Common myeloid progenitor, CD34-positive (primary cell): ENCODE results near the gene ZNF808. TPM values are rescaled to one million over a fixed set of nuclear protein-coding genes. Genes with fewer than 3 reads are reported as not detected.
"Not testable (repeated sequence)": the region's sequence is repeated elsewhere in the genome, so short reads cannot be mapped to it uniquely, and the experiment has no call there.

Source experiments
- CTCF ChIA-PET: fragments of 350-600 bp; sonication (Branson Sonifier 250); formaldehyde crosslinking; loops from one replicate; lab custom pipeline; 2021; ENCODE audit warnings: antibody characterized with exemption; lab: Charles Lee
- POLR2A ChIA-PET: fragments of 350-600 bp; sonication (Branson Sonifier 250); formaldehyde crosslinking; loops from one replicate; lab custom pipeline; 2021; ENCODE audit warnings: antibody characterized with exemption; lab: Charles Lee
- DNase-seq, 3 donors: peaks; one replicate each; pipeline versions ENCODE4 v3.0.0 to v3.0.0-alpha.2; 2013
- H3K27ac ChIP-seq, 2 experiments: 1 replicate in 1 of 2; 2 replicates in 1 of 2; pipeline ENCODE4 v1.7.0; 2013; ENCODE audit warnings: inconsistent platforms in 2 of 2, low read length in 2 of 2, mild to moderate bottlenecking in 2 of 2, low read depth in 1 of 2, moderate library complexity in 1 of 2; ENCODE audit not compliant: severe bottlenecking in 2 of 2, insufficient read depth in 1 of 2, poor library complexity in 1 of 2
- H3K27me3 ChIP-seq, 5 experiments: replicated peaks in 2 of 5; 1 replicate in 3 of 5; 2 replicates in 2 of 5; pipeline versions ENCODE4 v1.6.1 to v1.7.0; 2013; ENCODE audit warnings: low read length in 4 of 5, mild to moderate bottlenecking in 2 of 5, moderate library complexity in 2 of 5, inconsistent platforms in 1 of 5; ENCODE audit not compliant: insufficient read depth in 5 of 5, control insufficient read depth in 4 of 5
- H3K36me3 ChIP-seq, 4 experiments: 1 replicate in 2 of 4; 2 replicates in 2 of 4; pipeline versions ENCODE4 v1.6.1 to v1.7.0; 2013; ENCODE audit warnings: low read length in 3 of 4, control low read depth in 1 of 4, mild to moderate bottlenecking in 1 of 4; ENCODE audit not compliant: control insufficient read depth in 4 of 4, insufficient read depth in 4 of 4
- H3K4me1 ChIP-seq, 4 experiments: 1 replicate in 3 of 4; 2 replicates in 1 of 4; pipeline versions ENCODE4 v1.6.1 to v1.7.1; 2013; ENCODE audit warnings: low read length in 3 of 4, mild to moderate bottlenecking in 3 of 4, control low read depth in 1 of 4, inconsistent platforms in 1 of 4, moderate library complexity in 1 of 4; ENCODE audit not compliant: control insufficient read depth in 4 of 4, insufficient read depth in 4 of 4; ENCODE audit errors: control extremely low read depth in 1 of 4
- H3K4me3 ChIP-seq, 7 experiments: 1 replicate in 4 of 7; 2 replicates in 3 of 7; pipeline versions ENCODE4 v1.5.1 to v1.7.0; 2013; ENCODE audit warnings: mild to moderate bottlenecking in 7 of 7, low read length in 6 of 7, moderate library complexity in 6 of 7, inconsistent platforms in 2 of 7, low read depth in 2 of 7, control low read depth in 1 of 7; ENCODE audit not compliant: insufficient read depth in 4 of 7, control insufficient read depth in 1 of 7; ENCODE audit errors: extremely low read depth in 1 of 7
- H3K9me3 ChIP-seq, 5 experiments: 1 replicate in 4 of 5; 2 replicates in 1 of 5; pipeline versions ENCODE4 v1.6.1 to v1.7.1; 2013; ENCODE audit warnings: low read length in 4 of 5, mild to moderate bottlenecking in 2 of 5, inconsistent platforms in 1 of 5, low read depth in 1 of 5, moderate library complexity in 1 of 5; ENCODE audit not compliant: control insufficient read depth in 4 of 5, insufficient read depth in 2 of 5; ENCODE audit errors: control extremely low read depth in 1 of 5
- WGBS: methylation state at CpG from one replicate; pipeline ENCODE4 v1.1.5; 2013; ENCODE audit not compliant: insufficient coverage; 5-methylcytosine and 5-hydroxymethylcytosine counted together
- polyA plus RNA-seq: library from polyadenylated mRNA; unstranded; fragments of 120-200 nt; gene quantifications from one replicate; pipeline ENCODE4 v1.2.1, GENCODE V29; 2013

ZNF808 gene
- polyA plus RNA-seq = 14.2 TPM

DNA sequence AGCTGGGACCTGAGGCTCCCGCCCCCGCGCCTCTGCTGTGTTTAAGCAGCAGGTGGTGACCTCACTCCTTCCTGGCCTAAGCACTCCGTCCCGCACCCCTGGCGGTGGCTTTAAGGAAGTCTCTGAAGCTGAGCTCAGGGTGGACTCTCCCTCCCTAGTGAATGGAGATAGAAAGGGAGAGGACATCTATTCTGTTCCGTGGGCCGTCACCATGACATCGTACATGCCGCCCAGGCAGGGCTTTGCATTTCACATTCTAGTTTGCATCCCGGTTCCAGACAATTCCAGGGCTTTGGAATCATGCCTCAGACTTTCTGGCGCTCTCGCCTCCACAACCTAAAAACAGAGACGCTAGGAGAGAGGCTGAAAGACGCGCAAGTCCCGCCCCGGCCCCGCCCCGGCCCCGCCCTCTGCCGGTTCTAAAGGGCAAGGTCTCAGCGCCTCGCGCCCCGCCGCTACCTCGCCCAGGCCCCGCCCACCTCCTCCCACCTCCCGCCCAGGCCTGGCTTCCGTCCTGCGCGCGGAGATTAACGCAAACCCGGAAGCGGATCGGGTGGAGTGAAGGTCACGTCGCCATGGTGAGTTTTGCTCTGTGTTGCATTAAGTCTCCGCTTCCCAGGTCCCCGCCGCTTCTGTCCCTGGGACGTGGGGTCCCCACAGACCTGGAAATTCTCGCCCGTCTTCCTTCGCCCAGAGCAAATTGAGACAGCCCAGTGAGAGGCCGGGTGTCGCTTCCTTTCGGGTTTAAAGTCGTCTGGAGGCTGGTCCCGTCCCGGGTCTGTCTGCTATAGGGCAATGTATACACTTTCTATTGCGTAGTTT lies at the start of gene ZNF808:
Gene ZNF808, plus strand, starts transcription at position 535 of the 822 bp plus-strand sequence. CDS start 15,617 bp downstream, outside the sequence.
- DNase-seq = peak; percentile 97 to 99 (median 99)
- H3K36me3 ChIP-seq = no peaks in the 10 kb centered on the region
- H3K27ac ChIP-seq = peak within 1 kb of the TSS; percentile 94 to 98
- H3K4me1 ChIP-seq = peaks cover 4 to 15% (median 11%) of the 10 kb centered on the region in 4 experiments
- CTCF ChIA-PET = interaction anchor here (0.9 to 1.2 kb wide), 2 partner anchors 73 to 76 kb away, joined by 3 read pairs; no protein-coding TSS in a partner anchor
- POLR2A ChIA-PET = interaction anchor here (0.5 to 0.6 kb wide), 2 partner anchors 73 to 599 kb away, joined by 3 read pairs; no protein-coding TSS in a partner anchor
- peaks cover 0 to 13% (median 4%) of the 10 kb centered on the region in 5 experiments for H3K9me3 ChIP-seq
- no peaks in the 10 kb centered on the region for H3K27me3 ChIP-seq
- 0% methylated on average over 34 of the region's 54 CpGs for WGBS
- peak within 1 kb of the TSS; percentile 77 to 97 (median 89) for H3K4me3 ChIP-seq

DNA sequence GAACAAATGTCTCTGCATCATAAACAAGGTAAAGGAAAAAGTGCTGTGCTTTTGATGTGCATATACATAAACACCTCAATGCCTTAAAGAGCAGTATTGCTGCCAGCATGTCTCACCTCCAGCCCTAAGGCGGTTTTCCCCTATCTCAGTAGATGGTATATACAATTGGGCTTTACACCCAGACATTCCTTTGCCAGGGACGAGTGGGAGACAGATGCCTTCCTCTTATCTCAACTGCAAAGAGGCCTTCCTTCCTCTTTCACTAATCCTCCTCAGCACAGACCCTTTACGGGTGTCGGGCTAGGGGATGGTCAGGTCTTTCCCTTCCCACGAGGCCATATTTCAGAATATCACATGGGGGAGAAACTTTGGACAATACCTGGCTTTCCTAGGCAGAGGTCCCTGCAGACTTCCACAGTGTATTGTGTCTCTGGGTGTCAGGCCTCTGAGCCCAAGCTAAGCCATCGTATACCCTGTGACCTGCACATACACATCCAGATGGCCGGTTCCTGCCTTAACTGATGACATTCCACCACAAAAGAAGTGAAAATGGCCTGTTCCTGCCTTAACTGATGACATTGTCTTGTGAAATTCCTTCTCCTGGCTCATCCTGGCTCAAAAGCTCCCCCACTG lies 43.2 kb upstream of the ZNF808 start:
- POLR2A ChIA-PET, H3K4me1 ChIP-seq, H3K27ac ChIP-seq, H3K27me3 ChIP-seq, DNase-seq, CTCF ChIA-PET, H3K36me3 ChIP-seq, H3K4me3 ChIP-seq: not testable (repeated sequence)
- peaks cover 0 to 51% (median 43%) of the 10 kb centered on the region in 5 experiments for H3K9me3 ChIP-seq
- 69% methylated on average over 2 of the region's 7 CpGs for WGBS

DNA sequence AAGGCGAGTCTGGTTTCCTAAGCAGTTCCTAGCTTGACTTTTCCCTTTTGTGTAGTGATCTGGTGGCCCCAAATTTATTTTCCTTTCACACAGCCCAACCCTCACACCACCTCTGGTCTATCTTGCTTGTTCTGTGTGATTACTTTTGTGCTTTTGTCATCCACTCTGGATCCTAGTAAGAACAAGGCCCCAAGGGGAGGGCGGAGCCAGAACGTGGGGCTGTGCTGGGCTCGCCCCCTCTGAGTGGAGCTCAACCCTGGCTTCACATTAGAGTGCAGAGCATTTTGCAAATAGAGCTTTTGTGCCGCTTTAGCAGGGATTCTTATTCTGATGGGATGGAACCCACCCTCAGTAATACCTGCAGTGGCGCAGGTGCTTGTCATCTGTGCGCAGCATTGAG lies 42.4 kb upstream of the ZNF808 start:
- H3K27me3 ChIP-seq, H3K27ac ChIP-seq, H3K4me3 ChIP-seq, CTCF ChIA-PET, H3K4me1 ChIP-seq, H3K36me3 ChIP-seq, DNase-seq, POLR2A ChIA-PET: not testable (repeated sequence)
- WGBS = 56% methylated on average over 3 of the region's 7 CpGs
- peaks cover 0 to 49% (median 42%) of the 10 kb centered on the region in 5 experiments for H3K9me3 ChIP-seq

DNA sequence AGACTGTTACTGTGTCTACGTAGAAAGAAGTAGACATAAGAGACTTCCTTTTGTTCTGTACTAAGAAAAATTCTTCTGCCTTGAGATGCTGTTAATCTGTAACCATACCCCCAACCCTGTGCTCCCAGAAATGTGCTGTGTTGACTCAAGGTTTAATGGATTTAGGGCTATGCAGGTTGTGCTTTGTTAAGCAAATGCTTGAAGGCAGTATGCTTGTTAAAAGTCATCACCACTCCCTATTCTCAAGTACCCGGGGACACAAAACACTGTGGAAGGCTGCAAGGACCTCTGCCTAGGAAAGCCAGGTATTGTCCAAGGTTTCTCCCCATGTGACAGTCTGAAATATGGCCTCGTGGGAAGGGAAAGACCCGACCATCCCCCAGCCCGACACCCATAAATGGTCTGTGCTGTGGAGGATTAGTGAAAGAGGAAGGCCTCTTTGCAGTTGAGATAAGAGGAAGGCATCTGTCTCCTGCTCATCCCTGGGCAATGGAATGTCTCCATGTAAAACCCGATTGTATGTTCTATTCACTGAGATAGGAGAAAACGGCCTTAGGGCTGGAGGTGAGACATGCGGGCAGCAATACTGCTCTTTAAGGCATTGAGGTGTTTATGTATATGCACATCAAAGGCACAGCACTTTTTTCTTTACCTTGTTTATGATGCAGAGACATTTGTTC lies 41.8 kb upstream of the ZNF808 start:
- H3K27ac ChIP-seq, H3K27me3 ChIP-seq, POLR2A ChIA-PET, DNase-seq, H3K4me3 ChIP-seq, H3K36me3 ChIP-seq, H3K4me1 ChIP-seq, CTCF ChIA-PET: not testable (repeated sequence)
- 13% methylated on average over 3 of the region's 8 CpGs for WGBS
- peaks cover 0 to 47% (median 36%) of the 10 kb centered on the region in 5 experiments for H3K9me3 ChIP-seq

- DNase-seq = peak; percentile 9 to 71 (median 59)
- CTCF ChIA-PET = no interaction called here
- WGBS = 33% methylated on average over 30 of the region's 37 CpGs
- Histone ChIP-seq H3K36me3 (peaks cover 0 to 2% (median 0%) of the 10 kb centered on the region in 4 experiments), H3K27me3 (no peaks in the 10 kb centered on the region), H3K4me3 (peak overlapping the region in 4 of 7 experiments; percentile 13 to 51 (median 41)), H3K27ac (no peak overlapping the region), H3K4me1 (peaks cover 0 to 9% (median 0%) of the 10 kb centered on the region in 4 experiments), H3K9me3 (peaks cover 0 to 38% (median 30%) of the 10 kb centered on the region in 5 experiments)
- POLR2A ChIA-PET = no interaction called here
Measured at GRCh38 chr19:52492201-52492993, 35.1 kb upstream of the ZNF808 start.

DNA sequence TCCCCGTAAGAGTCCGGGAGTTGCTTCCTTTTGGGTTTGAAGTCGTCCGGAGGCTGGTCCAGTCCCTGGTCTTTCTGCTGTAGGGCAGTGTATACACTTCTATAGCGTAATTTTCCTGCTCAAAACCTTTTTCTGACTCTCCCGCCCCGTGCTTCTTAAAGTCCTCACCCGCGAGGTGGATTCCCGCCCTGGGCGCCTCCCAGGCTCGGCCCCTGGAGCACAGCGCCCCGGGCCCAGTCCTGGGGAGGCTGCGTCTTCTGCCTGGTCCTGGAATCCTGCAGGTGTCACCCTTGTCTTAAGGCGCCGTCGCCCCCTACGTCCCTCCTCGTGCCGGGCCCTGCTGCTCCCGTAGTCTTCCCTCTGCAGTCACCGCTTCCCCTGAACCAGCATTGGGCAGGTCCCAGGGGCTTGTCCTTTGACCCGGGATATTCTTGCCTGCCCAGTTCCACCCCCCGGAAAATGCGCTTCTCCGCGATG lies 34.4 kb upstream of the ZNF808 start:
- Histone ChIP-seq H3K27ac (no peak overlapping the region), H3K4me1 (peaks cover 0 to 9% (median 0%) of the 10 kb centered on the region in 4 experiments), H3K27me3 (no peaks in the 10 kb centered on the region), H3K36me3 (peaks cover 0 to 2% (median 0%) of the 10 kb centered on the region in 4 experiments), H3K4me3 (peak overlapping the region in 3 of 7 experiments; percentile 34 to 51 (median 48)), H3K9me3 (peaks cover 0 to 36% (median 30%) of the 10 kb centered on the region in 5 experiments)
- WGBS = 13% methylated on average over 27 of the region's 28 CpGs
- ChIA-PET CTCF (no interaction called here), POLR2A (no interaction called here)
- peak in 2 of 3 donors; percentile 39 to 56 for DNase-seq
